HG03378 (cell line): ENCODE results near the gene RNF43.
"Not testable (repeated sequence)": the region's sequence is repeated elsewhere in the genome, so short reads cannot be mapped to it uniquely, and the experiment has no call there.

Source experiments
- ATAC-seq: cut with Tn5 transposase; IDR thresholded peaks from one replicate; pipeline ENCODE4 v1.9.1; 2021; ENCODE audit warnings: mild to moderate bottlenecking, moderate library complexity; ENCODE audit not compliant: unreplicated experiment

Gene RNF43

DNA sequence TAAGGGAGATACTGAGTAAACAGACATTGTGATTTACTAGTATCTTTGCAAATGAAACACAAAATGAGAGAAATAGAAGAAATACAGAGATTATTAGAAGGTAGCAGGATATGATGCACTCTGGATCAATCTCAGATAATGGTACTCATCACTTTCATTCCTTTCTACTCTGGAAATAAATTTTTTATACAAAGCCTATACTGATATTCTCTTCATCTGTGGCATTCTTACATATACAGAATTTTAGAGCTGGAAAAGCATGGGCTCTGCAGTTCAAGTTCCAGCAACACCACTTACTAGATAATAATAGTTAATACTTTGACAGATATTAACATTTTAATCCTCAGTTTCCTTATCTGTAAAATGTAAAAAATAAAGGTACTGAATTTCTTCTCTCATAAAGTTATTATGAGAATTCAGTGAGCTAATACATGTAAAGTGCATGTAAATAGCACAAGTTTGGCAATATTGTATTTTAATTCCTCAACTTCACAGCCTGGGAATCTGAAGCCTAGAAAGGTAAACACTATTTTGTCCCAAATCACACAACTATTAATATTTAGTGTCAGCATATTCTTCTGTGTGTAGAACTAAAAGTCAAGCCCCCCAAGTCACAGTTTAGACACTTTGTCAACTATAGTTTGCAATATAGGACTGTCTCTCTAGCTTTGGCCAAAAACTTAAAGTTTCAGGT lies 6.5 kb downstream of the RNF43 start:
- ATAC-seq, result no peak

- no peak for ATAC-seq
Observed at GRCh38 chr17:58409432-58409831, 7.9 kb downstream of the RNF43 start.

DNA sequence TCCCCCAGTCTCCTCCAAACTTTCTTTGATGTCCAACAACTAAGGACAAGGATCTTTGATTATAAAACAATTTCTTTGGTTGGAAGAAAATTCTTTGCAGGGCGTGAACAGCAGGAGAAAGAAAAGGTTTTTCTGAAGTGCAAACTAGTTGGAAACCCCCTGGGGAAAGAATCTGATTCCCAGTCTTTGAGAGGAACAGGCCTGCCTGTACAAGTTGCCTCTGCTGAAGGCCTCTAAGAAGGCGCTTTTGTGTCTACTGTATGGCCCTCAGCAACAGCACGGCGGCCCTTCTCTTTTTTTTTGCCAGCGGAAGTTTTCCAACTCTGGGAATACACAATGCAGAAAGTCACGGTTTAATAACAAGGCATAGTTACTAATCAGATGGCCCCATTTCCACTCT lies 14.0 kb downstream of the RNF43 start:
- no peak for ATAC-seq

- ATAC-seq, result no peak
Observed at GRCh38 chr17:58402679-58403078, 14.7 kb downstream of the RNF43 start.

DNA sequence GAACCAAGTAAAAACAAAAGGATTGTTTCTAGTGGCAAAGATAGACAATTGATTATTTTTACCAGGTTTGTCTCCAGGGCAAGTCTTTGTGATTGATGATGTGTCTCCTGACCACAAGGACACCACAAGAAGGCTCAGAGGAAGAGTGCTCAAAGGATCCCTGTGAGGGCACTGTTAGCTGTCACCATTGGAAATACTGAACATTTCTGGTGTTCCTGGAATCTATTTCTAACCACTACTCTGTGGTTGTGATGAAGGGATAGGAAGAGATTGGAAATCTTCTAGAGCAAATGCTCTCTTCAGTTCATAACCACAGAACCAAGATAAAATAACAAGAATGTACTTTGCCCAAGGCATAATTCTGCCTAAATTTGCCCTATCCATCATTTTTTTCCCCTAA lies 15.3 kb downstream of the RNF43 start:
- ATAC-seq, result no peak

- ATAC-seq, result no peak
Observed at GRCh38 chr17:58401287-58401686, 16.0 kb downstream of the RNF43 start.

DNA sequence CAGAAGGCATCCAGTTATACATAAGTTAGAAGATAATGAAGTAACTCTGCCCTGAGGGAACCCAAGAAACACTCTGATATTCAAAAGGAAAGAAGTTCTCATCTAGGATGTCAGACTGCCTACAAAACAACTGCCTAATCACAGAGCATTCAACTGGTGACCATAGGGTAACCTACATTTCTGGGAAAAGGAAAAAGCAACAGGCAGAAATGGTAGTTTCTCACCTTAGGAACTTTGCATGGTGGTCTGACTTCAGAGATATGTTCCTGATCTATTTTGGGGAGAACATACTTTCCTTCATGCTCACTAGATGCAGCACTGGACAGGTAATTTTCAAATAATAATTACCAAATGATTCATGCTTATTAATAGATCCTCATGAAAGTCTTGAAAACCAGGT lies 16.5 kb downstream of the RNF43 start:
- ATAC-seq, result no peak

- no peak for ATAC-seq
Observed at GRCh38 chr17:58399974-58400373, 17.4 kb downstream of the RNF43 start.

DNA sequence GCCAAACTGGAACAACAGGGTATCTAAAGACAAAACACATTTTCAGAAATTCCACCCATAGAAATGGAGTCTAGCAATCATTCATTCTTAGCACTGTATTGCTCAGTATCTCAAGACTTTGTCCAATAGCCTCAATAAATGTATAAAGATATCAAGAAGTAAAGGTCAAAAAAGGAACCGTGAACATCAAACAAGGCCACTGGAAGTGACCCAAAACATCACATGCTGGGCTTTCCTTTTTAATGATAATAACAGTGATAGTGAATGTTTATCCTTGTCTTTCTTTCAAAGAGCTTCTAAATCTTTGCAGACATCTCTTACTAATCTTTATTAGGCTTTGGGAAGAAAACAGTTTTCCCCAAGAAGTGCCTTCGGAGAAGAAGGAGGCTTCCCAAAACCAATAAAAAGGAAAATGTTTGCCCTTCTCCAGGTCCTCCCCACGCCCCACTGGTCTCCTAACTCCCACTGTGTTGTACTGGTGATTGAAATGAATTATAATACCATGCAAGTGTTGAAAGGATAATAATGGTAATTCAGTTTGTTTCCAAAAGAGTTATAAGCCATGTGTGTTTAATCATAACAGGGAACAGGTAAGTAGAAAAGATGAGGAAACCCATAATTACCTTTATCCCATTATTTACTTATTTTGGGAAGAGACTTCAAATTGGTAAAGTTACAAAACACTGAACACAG lies 18.6 kb downstream of the RNF43 start:
- ATAC-seq, result no peak

DNA sequence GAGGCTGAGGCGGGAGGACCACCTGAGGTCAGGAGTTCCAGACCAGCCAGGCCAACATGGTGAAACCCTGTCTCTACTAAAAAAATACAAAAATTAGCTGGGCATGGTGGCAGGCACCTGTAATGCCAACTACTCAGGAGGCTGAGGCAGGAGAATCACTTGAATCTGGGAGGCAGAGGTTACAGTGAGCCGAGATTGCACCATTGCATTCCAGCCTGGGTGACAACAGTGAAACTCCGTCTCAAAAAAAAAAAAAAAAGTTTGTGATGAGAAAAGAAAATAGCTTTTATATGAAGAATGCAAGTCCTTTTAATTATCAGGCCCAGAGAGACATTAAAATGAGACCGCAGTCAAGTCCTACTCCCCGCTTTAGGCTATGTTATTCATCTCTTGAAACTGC lies 19.9 kb downstream of the RNF43 start:
- not testable (repeated sequence) for ATAC-seq

DNA sequence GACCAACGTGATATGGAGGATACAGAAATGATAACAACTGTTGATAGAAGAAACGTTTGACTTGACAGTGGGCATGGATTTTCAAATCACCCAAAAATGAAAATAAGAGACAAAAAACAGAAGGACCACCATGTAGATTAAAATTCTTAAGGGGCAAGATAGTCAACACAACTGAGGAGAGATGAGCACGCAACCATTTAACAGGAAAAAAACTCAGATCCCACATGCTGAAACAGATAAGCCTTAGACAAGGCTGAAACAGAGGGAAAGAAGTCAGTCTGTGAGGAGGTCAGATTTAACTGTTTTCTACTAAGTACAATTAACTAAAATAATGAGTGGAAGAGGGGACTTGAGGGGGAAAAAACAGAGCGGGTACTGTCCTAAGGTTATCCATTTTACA lies 21.2 kb downstream of the RNF43 start:
- no peak for ATAC-seq

GRCh38 chr17:58394534-58395223 lies 22.7 kb downstream of the RNF43 start:
- no peak for ATAC-seq

- ATAC-seq, result no peak
Observed at GRCh38 chr17:58391302-58391984, 25.9 kb downstream of the RNF43 start.

- ATAC-seq, result no peak
Observed at GRCh38 chr17:58390884-58391283, 26.4 kb downstream of the RNF43 start.

GRCh38 chr17:58388302-58389190 lies 28.8 kb downstream of the RNF43 start:
- ATAC-seq, result no peak

- no peak for ATAC-seq
Observed at GRCh38 chr17:58387834-58388233, 29.5 kb downstream of the RNF43 start.

GRCh38 chr17:58386708-58387107 lies 30.6 kb downstream of the RNF43 start:
- no peak for ATAC-seq

DNA sequence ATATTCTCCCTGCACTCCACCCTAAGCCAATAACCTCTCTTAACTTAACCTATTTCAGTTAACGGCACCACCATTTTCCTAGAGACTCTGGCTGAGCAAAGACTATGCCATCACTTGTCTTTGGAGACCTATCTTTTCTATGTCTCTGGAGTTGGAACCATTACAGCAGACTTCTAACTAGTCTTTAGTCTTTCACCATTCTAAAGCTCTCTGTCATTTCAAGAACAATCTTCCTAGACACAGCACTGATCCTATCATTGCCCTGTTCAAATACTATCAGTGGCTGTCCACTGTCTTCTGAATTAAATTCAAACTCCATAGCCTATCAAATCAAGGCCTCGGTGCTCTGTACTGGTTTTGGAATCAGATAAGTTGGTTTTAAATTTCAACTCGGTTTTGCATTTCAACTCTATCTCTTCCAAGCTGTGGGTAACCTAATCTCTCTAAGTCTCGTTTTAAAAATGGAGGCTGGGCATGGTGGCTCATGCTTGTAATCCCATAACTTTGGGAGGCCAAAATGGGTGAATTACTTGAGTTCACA lies 31.9 kb downstream of the RNF43 start:
- no peak for ATAC-seq

- no peak for ATAC-seq
Observed at GRCh38 chr17:58384897-58385296, 32.4 kb downstream of the RNF43 start.

DNA sequence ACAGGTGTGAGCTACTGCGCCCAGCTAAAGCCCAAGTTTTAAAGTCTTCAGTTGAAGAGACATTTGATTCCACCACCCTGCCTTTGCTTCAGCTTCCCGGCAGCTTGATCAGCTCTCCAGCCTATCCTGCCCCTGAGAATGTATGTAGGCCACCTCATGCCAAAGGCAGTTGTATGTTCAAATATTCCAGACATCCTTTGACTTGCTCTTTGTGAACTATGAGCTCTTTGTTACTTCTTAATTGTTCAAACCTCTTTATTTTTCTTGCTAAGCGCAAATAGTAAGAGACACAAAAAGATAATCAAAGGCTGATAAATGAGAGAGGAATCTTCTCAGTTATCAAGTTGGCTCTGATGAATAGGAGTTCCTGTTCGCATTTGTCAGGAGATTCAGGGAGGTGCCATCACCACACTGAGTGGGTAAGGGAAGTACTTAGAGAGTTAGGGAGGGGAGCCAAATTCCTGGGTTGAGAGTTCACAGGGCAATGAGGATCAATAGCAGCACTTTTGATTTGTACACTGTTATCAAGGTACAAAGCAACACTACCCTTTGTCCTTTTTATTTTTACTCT lies 33.4 kb downstream of the RNF43 start:
- no peak for ATAC-seq
